ENCODE measurements around the gene GPLD1.
"Not testable (repeated sequence)": the region's sequence is repeated elsewhere in the genome, so short reads cannot be mapped to it uniquely, and the experiment has no call there.

Gene GPLD1

DNA sequence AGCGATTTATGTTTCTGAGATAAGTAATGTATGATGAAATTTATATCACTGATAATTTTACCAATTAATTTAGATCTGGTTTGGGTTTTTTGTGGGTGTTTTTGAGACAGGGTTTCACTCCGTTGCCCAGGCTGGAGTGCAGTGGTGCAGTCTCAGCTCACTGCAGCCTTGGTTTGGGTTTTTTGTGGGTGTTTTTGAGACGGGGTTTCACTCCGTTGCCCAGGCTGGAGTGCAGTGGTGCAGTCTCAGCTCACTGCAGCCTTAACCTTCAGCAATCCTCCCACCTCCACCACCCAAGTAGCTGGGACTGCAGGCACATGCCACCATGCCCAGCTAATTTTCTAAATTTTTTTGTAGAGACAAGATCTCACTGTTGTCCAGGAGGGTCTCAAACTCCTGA lies 73.6 kb downstream of the GPLD1 start:
- TF ChIP-seq, protein P1, sequence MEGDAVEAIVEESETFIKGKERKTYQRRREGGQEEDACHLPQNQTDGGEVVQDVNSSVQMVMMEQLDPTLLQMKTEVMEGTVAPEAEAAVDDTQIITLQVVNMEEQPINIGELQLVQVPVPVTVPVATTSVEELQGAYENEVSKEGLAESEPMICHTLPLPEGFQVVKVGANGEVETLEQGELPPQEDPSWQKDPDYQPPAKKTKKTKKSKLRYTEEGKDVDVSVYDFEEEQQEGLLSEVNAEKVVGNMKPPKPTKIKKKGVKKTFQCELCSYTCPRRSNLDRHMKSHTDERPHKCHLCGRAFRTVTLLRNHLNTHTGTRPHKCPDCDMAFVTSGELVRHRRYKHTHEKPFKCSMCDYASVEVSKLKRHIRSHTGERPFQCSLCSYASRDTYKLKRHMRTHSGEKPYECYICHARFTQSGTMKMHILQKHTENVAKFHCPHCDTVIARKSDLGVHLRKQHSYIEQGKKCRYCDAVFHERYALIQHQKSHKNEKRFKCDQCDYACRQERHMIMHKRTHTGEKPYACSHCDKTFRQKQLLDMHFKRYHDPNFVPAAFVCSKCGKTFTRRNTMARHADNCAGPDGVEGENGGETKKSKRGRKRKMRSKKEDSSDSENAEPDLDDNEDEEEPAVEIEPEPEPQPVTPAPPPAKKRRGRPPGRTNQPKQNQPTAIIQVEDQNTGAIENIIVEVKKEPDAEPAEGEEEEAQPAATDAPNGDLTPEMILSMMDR (IDR thresholded peaks at IDR 0.05; ENCODE audit: low read depth, low read length) = no peak

DNA sequence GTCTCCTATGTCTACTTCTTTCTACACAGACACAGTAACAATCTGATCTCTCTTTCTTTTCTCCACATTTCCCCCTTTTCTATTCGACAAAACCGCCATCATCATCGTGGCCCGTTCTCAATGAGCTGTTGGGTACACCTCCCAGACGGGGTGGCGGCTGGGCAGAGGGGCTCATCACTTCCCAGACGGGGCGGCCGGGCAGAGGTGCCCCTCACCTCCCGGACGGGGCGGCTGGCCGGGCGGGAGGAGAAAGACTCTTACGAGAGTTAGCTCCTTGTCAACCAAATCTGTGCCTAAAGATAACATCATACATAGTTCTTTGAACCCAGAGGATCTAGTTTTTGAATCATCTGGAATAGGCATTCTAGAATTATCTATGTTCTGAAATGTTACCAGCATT lies 74.8 kb downstream of the GPLD1 start:
- H3K4me3 ChIP-seq (ENCODE audit: low read depth, low read length) = not testable (repeated sequence)

More for the DNA sequence above, 73.6 kb downstream of the GPLD1 start:
- H3K4me3 ChIP-seq (ENCODE audit: low read depth, low read length) = no peak overlapping the region

DNA sequence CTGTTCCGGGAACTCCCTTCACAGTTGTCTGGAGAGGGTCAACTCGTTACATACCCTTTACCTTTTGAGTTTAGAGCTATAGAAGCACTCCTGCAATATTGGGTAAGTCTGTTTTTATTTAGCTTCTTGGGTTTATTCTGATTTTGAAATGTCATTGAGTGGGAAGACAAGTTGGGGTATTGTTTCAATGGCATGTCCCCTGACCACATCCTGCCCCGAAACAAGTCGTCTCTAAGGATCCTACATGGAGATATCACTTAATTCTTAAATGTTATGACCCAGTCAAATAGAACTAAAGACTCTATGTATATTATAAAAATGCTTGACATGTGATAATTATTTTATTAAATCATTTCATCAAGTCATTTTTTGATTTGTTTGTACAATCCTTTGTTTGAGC lies 77.1 kb downstream of the GPLD1 start:
- TF ChIP-seq, protein P1 (IDR thresholded peaks at IDR 0.05; ENCODE audit: low read depth, low read length) = no peak
- H3K4me3 ChIP-seq (ENCODE audit: low read depth, low read length) = no peak overlapping the region

DNA sequence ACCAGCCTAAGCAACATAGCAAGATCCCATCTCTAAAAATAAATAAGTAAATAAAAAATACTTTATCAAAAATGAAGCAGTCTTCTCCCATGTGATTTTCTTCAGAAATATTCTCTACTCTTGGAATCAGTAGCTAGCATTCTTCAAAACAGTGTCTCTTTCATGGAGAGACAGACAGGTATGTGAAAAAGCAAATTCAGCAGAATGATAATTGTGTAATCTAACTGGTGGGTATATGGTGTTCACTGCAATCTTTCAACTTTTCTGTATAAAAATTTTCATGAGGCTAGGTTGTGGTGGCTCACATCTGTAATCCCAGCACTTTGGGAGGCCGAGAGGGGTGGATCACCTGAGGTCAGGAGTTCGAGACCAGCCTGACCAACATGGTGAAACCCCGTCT lies 78.8 kb downstream of the GPLD1 start:
- TF ChIP-seq, protein P1 (IDR thresholded peaks at IDR 0.05; ENCODE audit: low read depth, low read length) = no peak
- no peak overlapping the region for H3K4me3 ChIP-seq (ENCODE audit: low read depth, low read length)

DNA sequence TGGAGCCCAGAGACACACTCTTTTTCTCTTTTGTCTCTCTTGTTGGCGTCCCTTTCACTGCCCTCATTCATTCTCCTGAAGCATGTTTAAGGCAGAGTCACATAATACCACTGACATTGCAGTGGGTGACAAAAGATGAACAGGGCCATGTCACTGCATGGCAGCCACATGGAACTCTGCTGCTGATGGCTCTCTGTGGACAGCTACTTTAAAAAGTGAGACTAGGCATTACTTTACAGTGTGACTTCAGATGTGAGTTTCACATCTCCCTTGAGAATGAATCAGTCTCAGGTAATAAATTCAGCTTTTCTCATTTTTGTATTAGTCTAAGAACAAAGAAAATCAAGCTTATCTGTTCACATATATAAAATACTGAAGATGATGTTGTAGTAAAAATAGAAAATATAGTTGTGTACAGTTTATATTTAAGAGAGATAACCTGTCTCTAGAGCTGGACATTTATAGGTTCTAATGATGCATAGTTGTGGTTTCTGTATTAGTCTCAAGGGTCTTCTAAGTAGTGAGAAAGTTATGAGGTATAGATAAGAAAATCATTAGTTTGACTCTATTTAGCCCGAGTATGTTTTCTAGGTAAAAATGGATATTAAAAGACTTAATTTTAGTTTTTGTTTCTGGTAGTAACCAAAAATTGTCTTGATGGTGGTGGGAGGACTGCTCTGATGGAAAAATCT lies 80.5 kb downstream of the GPLD1 start:
- H3K4me3 ChIP-seq (ENCODE audit: low read depth, low read length) = no peak overlapping the region
- TF ChIP-seq, protein P1 (IDR thresholded peaks at IDR 0.05; ENCODE audit: low read depth, low read length) = no peak

DNA sequence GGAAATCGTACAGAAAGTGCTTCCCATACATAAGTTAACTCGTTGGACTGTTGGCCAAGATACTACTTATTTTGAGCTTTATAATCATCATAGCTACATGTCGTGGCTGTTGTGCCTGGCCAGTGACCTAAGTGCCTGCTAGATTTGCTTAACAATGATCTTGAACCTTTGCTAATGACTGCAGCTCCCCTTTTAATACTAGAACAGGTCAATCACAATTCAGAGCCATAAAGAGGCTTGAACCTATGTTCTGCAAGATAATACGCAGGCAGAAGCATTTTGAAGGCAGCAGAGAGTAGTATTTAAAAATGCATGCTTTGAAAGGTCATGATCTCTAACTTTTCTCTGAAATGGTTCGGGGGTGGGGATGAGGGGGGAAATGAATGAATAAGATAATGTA lies 84.1 kb downstream of the GPLD1 start:
- no peak overlapping the region for H3K4me3 ChIP-seq (ENCODE audit: low read depth, low read length)
- TF ChIP-seq, protein P1 (IDR thresholded peaks at IDR 0.05; ENCODE audit: low read depth, low read length) = no peak

DNA sequence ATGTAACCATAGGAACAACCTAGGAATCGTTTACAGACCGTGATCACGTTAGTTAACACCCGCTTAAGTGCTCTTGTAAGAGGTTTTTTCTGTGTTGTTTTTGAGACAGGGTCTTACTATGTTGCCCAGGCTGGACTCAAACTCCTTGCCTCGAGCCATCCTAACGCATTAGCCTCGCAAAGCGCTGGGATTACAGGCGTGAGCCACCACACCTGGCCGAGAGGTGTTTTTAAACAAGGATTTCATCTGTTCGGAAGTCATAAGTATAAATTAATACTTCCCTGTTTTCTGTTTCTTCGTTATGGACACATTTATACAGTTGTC lies 85.9 kb downstream of the GPLD1 start:
- H3K4me3 ChIP-seq (ENCODE audit: low read depth, low read length) = peak overlapping the region; percentile 82
- TF ChIP-seq, protein P1 (IDR thresholded peaks at IDR 0.05; ENCODE audit: low read depth, low read length) = no peak
